IPS-18a (cell line): ENCODE measurements around the gene DBNL.
A peak's percentile ranks its signal among the peaks of the same experiment; 100 is the strongest.
"Not testable (repeated sequence)": the region's sequence is repeated elsewhere in the genome, so short reads cannot be mapped to it uniquely, and the experiment has no call there.

ENCODE experiments used
- H3K27ac ChIP-seq: one replicate; pipeline ENCODE4 v1.5.1; 2013; ENCODE audit warnings: low read length
- H3K27me3 ChIP-seq: one replicate; pipeline ENCODE4 v1.6.1; 2013; ENCODE audit warnings: mild to moderate bottlenecking, low read length; ENCODE audit not compliant: control insufficient read depth, insufficient read depth
- H3K36me3 ChIP-seq: one replicate; pipeline ENCODE4 v1.6.1; 2013; ENCODE audit warnings: low read depth, low read length; ENCODE audit not compliant: control insufficient read depth
- H3K4me1 ChIP-seq: one replicate; pipeline ENCODE4 v1.6.1; 2013; ENCODE audit warnings: low read depth, low read length; ENCODE audit not compliant: control insufficient read depth
- H3K4me3 ChIP-seq: one replicate; pipeline ENCODE4 v1.5.1; 2013; ENCODE audit warnings: low read length
- H3K9ac ChIP-seq: one replicate; pipeline ENCODE4 v1.6.1; 2013; ENCODE audit warnings: mild to moderate bottlenecking, low read length, moderate library complexity
- H3K9me3 ChIP-seq: one replicate; pipeline ENCODE4 v1.6.1; 2013; ENCODE audit warnings: low read depth, low read length; ENCODE audit not compliant: control insufficient read depth

The DBNL gene

GRCh38 chr7:44032031-44032430, 12.5 kb upstream of the DBNL start:
- H3K9ac ChIP-seq, H3K36me3 ChIP-seq, H3K4me3 ChIP-seq, H3K27ac ChIP-seq, H3K9me3 ChIP-seq, H3K4me1 ChIP-seq, H3K27me3 ChIP-seq: not testable (repeated sequence)

GRCh38 chr7:44033971-44034844, 10.3 kb upstream of the DBNL start:
- not testable (repeated sequence) for H3K27me3 ChIP-seq, H3K27ac ChIP-seq, H3K36me3 ChIP-seq, H3K4me1 ChIP-seq, H3K4me3 ChIP-seq, H3K9ac ChIP-seq, H3K9me3 ChIP-seq

- H3K27ac ChIP-seq, H3K4me3 ChIP-seq, H3K9ac ChIP-seq, H3K4me1 ChIP-seq, H3K9me3 ChIP-seq, H3K36me3 ChIP-seq: not testable (repeated sequence)
- peaks cover 13% of the 10 kb centered on the region for H3K27me3 ChIP-seq
Observed at GRCh38 chr7:44036364-44036763, 8.1 kb upstream of the DBNL start.

GRCh38 chr7:44037951-44038350, 6.6 kb upstream of the DBNL start:
- H3K4me3 ChIP-seq, H3K9ac ChIP-seq, H3K4me1 ChIP-seq, H3K27ac ChIP-seq, H3K9me3 ChIP-seq, H3K36me3 ChIP-seq: not testable (repeated sequence)
- H3K27me3 ChIP-seq: peaks cover 25% of the 10 kb centered on the region

- H3K27me3 ChIP-seq: peaks cover 25% of the 10 kb centered on the region
- not testable (repeated sequence) for H3K9ac ChIP-seq, H3K9me3 ChIP-seq, H3K27ac ChIP-seq, H3K4me3 ChIP-seq, H3K36me3 ChIP-seq, H3K4me1 ChIP-seq
Observed at GRCh38 chr7:44038553-44038952, 5.9 kb upstream of the DBNL start.

DNA sequence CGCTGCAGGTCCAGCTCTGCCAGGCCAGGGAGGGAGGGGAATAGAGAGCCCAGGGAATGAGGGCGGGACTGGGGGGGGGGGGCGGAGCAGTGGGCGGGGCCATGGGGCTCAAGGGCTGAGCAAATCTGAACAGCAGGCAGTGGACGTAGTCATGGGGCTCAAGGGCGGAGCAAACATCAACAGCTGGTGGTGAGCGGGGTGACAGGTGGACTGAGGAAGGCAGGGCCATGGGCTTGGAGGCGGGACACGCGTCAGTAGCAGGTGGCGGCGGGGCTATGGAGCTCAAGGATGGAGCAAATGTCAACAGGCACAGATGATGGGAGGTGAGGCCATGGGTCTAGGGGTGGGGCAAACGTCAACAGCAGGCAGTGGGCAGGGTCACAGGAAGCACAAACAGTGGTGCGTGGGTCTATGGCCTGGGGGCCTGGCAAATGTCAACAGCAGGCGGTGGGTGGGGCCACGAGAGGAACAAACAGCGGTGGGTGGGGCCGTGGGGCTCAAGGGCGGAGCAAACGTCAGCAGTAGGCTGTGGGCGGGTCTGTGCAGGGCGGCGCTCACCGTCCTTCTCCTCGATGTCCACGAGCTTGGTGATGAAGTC, 5.4 kb upstream of the DBNL start:
- H3K4me3 ChIP-seq: peak overlapping the region; percentile 24
- not testable (repeated sequence) for H3K27ac ChIP-seq, H3K4me1 ChIP-seq, H3K9me3 ChIP-seq, H3K36me3 ChIP-seq, H3K9ac ChIP-seq
- peaks cover 25% of the 10 kb centered on the region for H3K27me3 ChIP-seq

DNA sequence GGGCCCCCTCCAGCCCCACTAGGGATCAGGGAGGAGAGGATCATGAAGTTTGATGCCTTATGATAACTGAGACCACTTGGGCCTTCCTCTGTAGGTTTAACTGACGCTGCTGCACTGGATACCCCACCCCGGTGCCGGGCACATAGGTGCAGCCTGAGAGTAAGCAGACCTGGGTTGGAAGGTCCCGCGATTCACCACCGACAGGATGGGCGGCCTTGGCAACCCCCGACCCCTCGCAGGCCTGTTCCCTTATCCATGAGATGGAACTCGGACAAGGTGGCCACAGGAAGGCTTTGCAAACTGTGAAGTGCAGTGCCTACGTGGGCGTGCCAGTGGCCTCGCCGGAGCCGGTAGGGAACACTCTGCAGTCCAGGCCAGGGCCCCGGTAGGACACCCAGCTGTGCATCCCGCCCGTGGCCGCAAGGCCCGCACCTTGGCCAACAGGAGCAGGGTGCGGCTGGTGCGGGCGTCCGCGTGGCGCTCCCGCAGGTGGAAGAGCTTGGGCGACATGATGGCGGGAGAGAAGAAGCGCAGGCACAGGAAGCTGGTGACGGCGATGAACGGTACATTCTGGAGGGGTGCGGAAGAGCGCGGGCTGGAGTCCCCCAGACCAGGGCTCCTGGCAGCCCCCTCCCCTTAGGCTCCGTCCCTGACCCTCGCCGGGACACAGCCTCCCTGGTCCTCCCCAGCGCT, 4.6 kb upstream of the DBNL start:
- not testable (repeated sequence) for H3K4me3 ChIP-seq, H3K9me3 ChIP-seq, H3K27ac ChIP-seq, H3K4me1 ChIP-seq, H3K9ac ChIP-seq, H3K36me3 ChIP-seq
- peaks cover 25% of the 10 kb centered on the region for H3K27me3 ChIP-seq

DNA sequence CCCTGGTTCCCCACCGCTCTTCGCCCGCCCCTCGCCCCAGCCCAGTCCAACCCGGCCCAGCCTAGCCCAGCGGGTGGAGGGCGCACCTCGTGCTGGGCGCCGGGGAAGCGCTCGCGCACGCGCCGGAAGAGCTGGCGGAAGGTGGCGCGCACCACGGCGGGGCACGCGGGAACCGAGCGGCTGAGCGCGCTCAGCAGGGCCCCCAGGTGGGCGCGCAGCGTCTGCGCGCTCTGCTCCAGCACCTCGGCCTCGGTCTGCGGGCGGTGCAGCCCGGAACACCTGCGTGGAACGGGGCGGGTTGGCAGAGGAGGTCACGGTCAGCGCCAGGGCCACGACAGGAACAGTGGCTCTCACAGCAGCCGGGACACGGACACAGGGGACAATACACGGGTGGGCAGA, 4.0 kb upstream of the DBNL start:
- H3K4me1 ChIP-seq, H3K9me3 ChIP-seq, H3K9ac ChIP-seq, H3K36me3 ChIP-seq, H3K27ac ChIP-seq: not testable (repeated sequence)
- Histone ChIP-seq H3K4me3 (peak overlapping the region; percentile 27), H3K27me3 (peaks cover 25% of the 10 kb centered on the region)

DNA sequence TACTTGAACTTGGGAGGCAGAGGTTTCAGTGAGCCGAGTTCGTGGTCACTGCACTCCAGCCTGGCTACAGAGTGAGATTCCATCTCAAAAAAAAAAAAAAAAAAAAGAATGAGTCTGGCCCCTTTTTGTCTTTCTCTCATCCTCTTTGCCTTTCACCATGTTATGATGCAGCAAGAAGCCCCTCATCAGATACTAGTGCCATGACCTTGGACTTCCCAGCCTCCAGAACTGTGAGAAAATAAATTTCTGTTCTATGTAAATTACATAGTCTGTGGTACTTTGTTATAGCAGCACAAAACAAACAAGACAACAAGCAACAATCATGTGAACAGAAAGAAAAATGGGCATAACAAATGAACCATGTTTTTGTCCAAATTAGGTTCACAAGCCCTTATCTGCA, 2.3 kb upstream of the DBNL start:
- peaks cover 5% of the 10 kb centered on the region for H3K4me1 ChIP-seq
- H3K27ac ChIP-seq: no peak overlapping the region
- peaks cover 25% of the 10 kb centered on the region for H3K27me3 ChIP-seq
- H3K4me3 ChIP-seq: no peak overlapping the region
- peaks cover 6% of the 10 kb centered on the region for H3K36me3 ChIP-seq
- H3K9ac ChIP-seq: no peak overlapping the region
- no peaks in the 10 kb centered on the region for H3K9me3 ChIP-seq

- Histone ChIP-seq H3K27ac (no peak overlapping the region), H3K9ac (peak overlapping the region; percentile 67), H3K4me3 (peak overlapping the region; percentile 71), H3K4me1 (peaks cover 5% of the 10 kb centered on the region), H3K9me3 (no peaks in the 10 kb centered on the region), H3K27me3 (peaks cover 25% of the 10 kb centered on the region), H3K36me3 (peaks cover 6% of the 10 kb centered on the region)
Observed at GRCh38 chr7:44043902-44044301, 600 bp upstream of the DBNL start.

GRCh38 chr7:44045226-44046014, 918 bp downstream of the DBNL start:
- Histone ChIP-seq H3K27ac (no peak overlapping the region), H3K9me3 (no peaks in the 10 kb centered on the region), H3K4me3 (peak overlapping the region; percentile 71), H3K27me3 (peaks cover 22% of the 10 kb centered on the region), H3K9ac (peak overlapping the region; percentile 67), H3K36me3 (peaks cover 14% of the 10 kb centered on the region), H3K4me1 (peaks cover 5% of the 10 kb centered on the region)
